Trophoblast cell (in vitro differentiated cells and primary cell): ENCODE measurements around the gene CCDC24.
A peak's percentile ranks its signal among the peaks of the same experiment; 100 is the strongest.

ENCODE experiments used
- DNase-seq, 2 donors: peaks; one replicate each; pipeline ENCODE4 v3.0.0-alpha.2; 2016
- H2AFZ ChIP-seq: 2 replicates; pipeline ENCODE4 v1.6.1; 2013; ENCODE audit warnings: low read length, moderate library complexity, mild to moderate bottlenecking; ENCODE audit not compliant: insufficient read depth, poor library complexity
- H2AK5ac ChIP-seq: 2 replicates; pipeline ENCODE4 v1.6.1; 2013; ENCODE audit warnings: mild to moderate bottlenecking, low read length
- H2BK120ac ChIP-seq: 2 replicates; pipeline ENCODE4 v1.6.1; 2013; ENCODE audit warnings: low read length, mild to moderate bottlenecking, moderate library complexity; ENCODE audit not compliant: insufficient read depth, poor library complexity
- H2BK12ac ChIP-seq: 2 replicates; pipeline ENCODE4 v1.6.1; 2013; ENCODE audit warnings: mild to moderate bottlenecking, low read length, moderate library complexity
- H2BK5ac ChIP-seq: 2 replicates; pipeline ENCODE4 v1.6.1; 2013; ENCODE audit warnings: low read length, low read depth, moderate library complexity, mild to moderate bottlenecking; ENCODE audit not compliant: poor library complexity
- H3K14ac ChIP-seq: 2 replicates; pipeline ENCODE4 v1.6.1; 2013; ENCODE audit warnings: mild to moderate bottlenecking, low read length
- H3K18ac ChIP-seq: 2 replicates; pipeline ENCODE4 v1.6.1; 2013; ENCODE audit warnings: mild to moderate bottlenecking, low read length
- H3K23ac ChIP-seq: 2 replicates; pipeline ENCODE4 v1.6.1; 2013; ENCODE audit warnings: low read length
- H3K27ac ChIP-seq: 2 replicates; pipeline ENCODE4 v1.5.1; 2013; ENCODE audit warnings: low read depth, mild to moderate bottlenecking, inconsistent platforms, low read length, moderate library complexity
- H3K27me3 ChIP-seq: 2 replicates; pipeline ENCODE4 v1.6.1; 2013; ENCODE audit warnings: inconsistent platforms, mild to moderate bottlenecking, low read length, moderate library complexity; ENCODE audit not compliant: insufficient read depth
- H3K36me3 ChIP-seq, 2 experiments: 1 replicate in 1 of 2; 2 replicates in 1 of 2; pipeline ENCODE4 v1.6.1; 2013; ENCODE audit warnings: low read length in 2 of 2, mild to moderate bottlenecking in 2 of 2, moderate library complexity in 1 of 2; ENCODE audit not compliant: insufficient read depth in 2 of 2, control insufficient read depth in 1 of 2
- H3K4ac ChIP-seq: 2 replicates; pipeline ENCODE4 v1.6.1; 2013; ENCODE audit warnings: low read depth, mild to moderate bottlenecking, low read length, moderate library complexity
- H3K4me1 ChIP-seq, 2 experiments: 1 replicate in 1 of 2; 2 replicates in 1 of 2; pipeline ENCODE4 v1.6.1; 2013; ENCODE audit warnings: low read length in 2 of 2, mild to moderate bottlenecking in 2 of 2, moderate library complexity in 1 of 2; ENCODE audit not compliant: insufficient read depth in 2 of 2, control insufficient read depth in 1 of 2
- H3K4me2 ChIP-seq: 2 replicates; pipeline ENCODE4 v1.6.1; 2013; ENCODE audit warnings: inconsistent platforms, mild to moderate bottlenecking, low read length, moderate library complexity
- H3K4me3 ChIP-seq: 2 replicates; pipeline ENCODE4 v1.5.1; 2013; ENCODE audit warnings: mild to moderate bottlenecking, low read depth, low read length, inconsistent platforms
- H3K79me1 ChIP-seq: one replicate; pipeline ENCODE4 v1.6.1; 2013; ENCODE audit warnings: low read length
- H3K79me2 ChIP-seq: 2 replicates; pipeline ENCODE4 v1.6.1; 2013; ENCODE audit warnings: low read length, mild to moderate bottlenecking; ENCODE audit not compliant: control insufficient read depth, insufficient read depth, poor library complexity
- H3K9ac ChIP-seq: 2 replicates; pipeline ENCODE4 v1.6.1; 2013; ENCODE audit warnings: mild to moderate bottlenecking, low read length
- H3K9me3 ChIP-seq: 2 replicates; pipeline ENCODE4 v1.6.1; 2013; ENCODE audit warnings: low read depth, mild to moderate bottlenecking, control low read depth, inconsistent platforms, low read length; ENCODE audit not compliant: insufficient read depth
- H4K12ac ChIP-seq: 2 replicates; pipeline ENCODE4 v1.6.1; 2013; ENCODE audit warnings: low read depth, mild to moderate bottlenecking, low read length, moderate library complexity
- H4K8ac ChIP-seq: 2 replicates; pipeline ENCODE4 v1.6.1; 2013; ENCODE audit warnings: low read depth, mild to moderate bottlenecking, low read length, moderate library complexity
- H4K91ac ChIP-seq: one replicate; pipeline ENCODE4 v1.6.1; 2013; ENCODE audit warnings: low read depth, mild to moderate bottlenecking, low read length, moderate library complexity
- WGBS: extraction: QIAGEN DNeasy Blood & Tissue Kit; methylation state at CpG from one replicate; pipeline ENCODE4 v1.1.7; 2013; ENCODE audit warnings: missing lambda C conversion rate; ENCODE audit not compliant: insufficient read length, insufficient coverage; ENCODE audit errors: extremely low coverage; 5-methylcytosine and 5-hydroxymethylcytosine counted together

CCDC24 gene

GRCh38 chr1:44012941-44013609 is 21.7 kb downstream of the CCDC24 start:
- peaks cover 3% of the 10 kb centered on the region for H3K9me3 ChIP-seq
- no peak overlapping the region for H3K9ac ChIP-seq
- no peaks in the 10 kb centered on the region for H3K79me1 ChIP-seq
- no peak overlapping the region for H2BK12ac ChIP-seq
- no peak overlapping the region for H2AK5ac ChIP-seq
- H2BK120ac ChIP-seq, result no peak overlapping the region
- H4K12ac ChIP-seq, result no peak overlapping the region
- no peak overlapping the region for H2AFZ ChIP-seq
- peaks cover 6 to 8% of the 10 kb centered on the region in 2 experiments for H3K4me1 ChIP-seq
- H3K18ac ChIP-seq, result no peak overlapping the region
- no CpG with 5 or more reads among the region's 13 CpGs for WGBS
- H3K23ac ChIP-seq, result no peak overlapping the region
- no peak overlapping the region for H3K4me3 ChIP-seq
- H2BK5ac ChIP-seq, result no peak overlapping the region
- no peak overlapping the region for H3K27ac ChIP-seq
- H3K14ac ChIP-seq, result no peak overlapping the region
- H3K27me3 ChIP-seq, result no peaks in the 10 kb centered on the region
- H3K36me3 ChIP-seq, result no peaks in the 10 kb centered on the region
- no peak overlapping the region for H3K4me2 ChIP-seq
- no peak overlapping the region for H3K4ac ChIP-seq
- DNase-seq, result no peak
- no peaks in the 10 kb centered on the region for H3K79me2 ChIP-seq
- no peak overlapping the region for H4K8ac ChIP-seq
- no peak overlapping the region for H4K91ac ChIP-seq

- WGBS, result no CpG with 5 or more reads among the region's 5 CpGs
- Histone ChIP-seq H3K79me2 (no peaks in the 10 kb centered on the region), H3K18ac (no peak overlapping the region)
Observed at GRCh38 chr1:44013949-44014348, 22.6 kb downstream of the CCDC24 start.

GRCh38 chr1:44014365-44015104 is 23.1 kb downstream of the CCDC24 start:
- H2BK5ac ChIP-seq, result no peak overlapping the region
- no peak overlapping the region for H2BK120ac ChIP-seq
- WGBS, result no CpG with 5 or more reads among the region's 8 CpGs
- no peak overlapping the region for H3K14ac ChIP-seq
- no peak overlapping the region for H3K27ac ChIP-seq
- no peak overlapping the region for H2AK5ac ChIP-seq
- H2AFZ ChIP-seq, result no peak overlapping the region
- DNase-seq, result peak in 1 of 2 donors; percentile 3
- no peaks in the 10 kb centered on the region for H3K79me2 ChIP-seq
- H4K91ac ChIP-seq, result no peak overlapping the region
- peaks cover 6 to 8% of the 10 kb centered on the region in 2 experiments for H3K4me1 ChIP-seq
- H3K79me1 ChIP-seq, result no peaks in the 10 kb centered on the region
- H3K9me3 ChIP-seq, result peaks cover 5% of the 10 kb centered on the region
- H3K23ac ChIP-seq, result no peak overlapping the region
- H2BK12ac ChIP-seq, result no peak overlapping the region
- H3K36me3 ChIP-seq, result no peaks in the 10 kb centered on the region
- no peak overlapping the region for H3K4ac ChIP-seq
- no peak overlapping the region for H3K9ac ChIP-seq
- H3K4me3 ChIP-seq, result no peak overlapping the region
- no peak overlapping the region for H4K12ac ChIP-seq
- H3K18ac ChIP-seq, result no peak overlapping the region
- H3K4me2 ChIP-seq, result no peak overlapping the region
- no peak overlapping the region for H4K8ac ChIP-seq
- H3K27me3 ChIP-seq, result no peaks in the 10 kb centered on the region

More at GRCh38 chr1:44013949-44014348, 22.6 kb downstream of the CCDC24 start:
- DNase-seq, result no peak
- Histone ChIP-seq H3K4me2 (no peak overlapping the region), H3K79me1 (no peaks in the 10 kb centered on the region), H2BK12ac (no peak overlapping the region), H4K12ac (no peak overlapping the region), H3K14ac (no peak overlapping the region), H3K27ac (no peak overlapping the region), H3K4ac (no peak overlapping the region), H2AK5ac (no peak overlapping the region), H4K91ac (no peak overlapping the region), H3K4me1 (peaks cover 6 to 8% of the 10 kb centered on the region in 2 experiments), H3K9me3 (peaks cover 3% of the 10 kb centered on the region), H2AFZ (no peak overlapping the region), H3K36me3 (no peaks in the 10 kb centered on the region), H3K23ac (no peak overlapping the region), H3K9ac (no peak overlapping the region), H2BK120ac (no peak overlapping the region), H3K4me3 (no peak overlapping the region), H3K27me3 (no peaks in the 10 kb centered on the region), H2BK5ac (no peak overlapping the region), H4K8ac (no peak overlapping the region)

DNA sequence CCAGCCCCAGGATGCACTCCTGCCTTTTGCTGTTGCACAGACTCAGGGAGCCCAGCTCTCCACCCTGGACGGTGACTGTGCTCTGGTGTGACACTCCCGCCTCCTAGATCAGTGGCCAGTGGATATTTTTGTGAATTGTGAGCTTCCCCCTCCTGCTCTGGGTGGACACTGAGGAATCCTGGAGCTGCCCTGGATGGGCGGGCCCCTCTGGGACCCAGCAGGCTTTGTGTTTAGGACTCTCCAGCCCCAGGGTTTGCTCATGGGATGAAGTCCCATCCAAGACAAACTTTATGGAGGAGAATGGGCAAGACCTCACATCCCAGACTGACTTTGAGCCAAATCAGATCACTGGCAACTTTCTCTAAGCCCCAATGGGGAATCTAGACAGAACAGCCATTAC is 23.8 kb downstream of the CCDC24 start:
- peak overlapping the region; percentile 48 for H3K4me3 ChIP-seq
- no peak overlapping the region for H2BK120ac ChIP-seq
- H3K27me3 ChIP-seq, result no peaks in the 10 kb centered on the region
- no peaks in the 10 kb centered on the region for H3K79me2 ChIP-seq
- no peak overlapping the region for H4K12ac ChIP-seq
- H3K36me3 ChIP-seq, result no peaks in the 10 kb centered on the region
- no peak overlapping the region for H2AK5ac ChIP-seq
- no peak overlapping the region for H2AFZ ChIP-seq
- no peak overlapping the region for H3K27ac ChIP-seq
- H3K9ac ChIP-seq, result no peak overlapping the region
- H3K23ac ChIP-seq, result no peak overlapping the region
- no peak overlapping the region for H4K91ac ChIP-seq
- H3K79me1 ChIP-seq, result no peaks in the 10 kb centered on the region
- no peak overlapping the region for H3K4me2 ChIP-seq
- H3K4me1 ChIP-seq, result peaks cover 6 to 8% of the 10 kb centered on the region in 2 experiments
- H2BK12ac ChIP-seq, result no peak overlapping the region
- no peak overlapping the region for H4K8ac ChIP-seq
- WGBS, result no CpG with 5 or more reads among the region's 3 CpGs
- H3K4ac ChIP-seq, result no peak overlapping the region
- H3K14ac ChIP-seq, result no peak overlapping the region
- no peak for DNase-seq
- peaks cover 5% of the 10 kb centered on the region for H3K9me3 ChIP-seq
- H2BK5ac ChIP-seq, result no peak overlapping the region
- H3K18ac ChIP-seq, result no peak overlapping the region
